ENCODE data around the gene EXOC3L1. TPM values are rescaled to one million over a fixed set of nuclear protein-coding genes. Genes with fewer than 3 reads are reported as not detected.

EXOC3L1 gene
- total RNA-seq, 1 donor from 2014 or later = 2.5 TPM

DNA sequence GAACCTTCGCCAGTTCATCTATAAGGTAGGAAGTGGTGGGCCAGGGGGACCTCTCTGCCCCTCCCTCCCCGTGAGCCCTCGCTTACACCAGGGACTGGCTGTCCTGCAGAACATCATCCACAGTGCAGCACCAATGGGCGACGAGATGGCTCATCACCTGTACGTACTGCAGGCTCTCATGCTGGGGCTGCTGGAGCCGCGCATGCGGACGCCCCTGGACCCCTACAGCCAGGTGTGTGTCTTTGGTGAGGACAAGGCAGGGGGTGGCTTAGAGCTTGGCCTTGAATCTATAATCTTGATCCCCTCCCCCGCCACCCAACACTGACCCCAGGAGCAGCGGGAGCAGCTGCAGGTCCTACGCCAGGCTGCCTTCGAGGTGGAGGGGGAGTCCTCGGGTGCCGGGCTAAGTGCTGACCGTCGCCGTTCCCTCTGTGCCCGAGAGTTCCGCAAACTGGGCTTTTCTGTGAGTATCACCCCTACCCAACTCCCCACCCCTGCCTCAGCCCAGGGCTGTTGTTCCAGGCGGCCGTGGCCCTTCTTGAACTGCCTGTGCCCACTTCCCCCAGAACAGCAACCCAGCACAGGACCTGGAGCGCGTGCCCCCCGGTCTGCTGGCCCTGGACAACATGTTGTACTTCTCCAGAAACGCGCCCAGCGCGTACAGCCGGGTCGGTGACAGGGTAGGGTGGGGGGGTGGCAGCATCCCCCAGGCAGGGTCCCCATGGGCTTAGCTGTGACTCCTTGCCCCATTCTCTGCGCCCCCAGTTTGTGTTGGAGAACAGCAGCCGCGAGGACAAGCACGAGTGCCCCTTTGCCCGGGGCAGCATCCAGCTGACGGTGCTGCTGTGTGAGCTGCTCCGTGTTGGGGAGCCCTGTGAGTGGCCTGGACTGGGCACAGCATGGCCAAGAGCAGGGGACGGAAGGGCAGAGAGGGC, 11.7 kb upstream of the EXOC3L1 start:
- H3K27ac ChIP-seq = no peak overlapping the region
- intact Hi-C loops (cut with DNase I) = no loop called here
- no peak for DNase-seq (ENCODE audit: extremely low spot score in 2 of 2)
- H3K9me3 ChIP-seq = no peaks in the 10 kb centered on the region
- peaks cover 1 to 35% of the 10 kb centered on the region in 2 donors for H3K36me3 ChIP-seq
- H3K4me3 ChIP-seq = no peak overlapping the region
- TF ChIP-seq POLR2AphosphoS5 (IDR thresholded peaks at IDR 0.05; ENCODE audit: insufficient read depth in 1 of 2, low read depth in 1 of 2) (no peak), POLR2A (IDR thresholded peaks at IDR 0.05) (no peak)
- TF ChIP-seq, protein P1, sequence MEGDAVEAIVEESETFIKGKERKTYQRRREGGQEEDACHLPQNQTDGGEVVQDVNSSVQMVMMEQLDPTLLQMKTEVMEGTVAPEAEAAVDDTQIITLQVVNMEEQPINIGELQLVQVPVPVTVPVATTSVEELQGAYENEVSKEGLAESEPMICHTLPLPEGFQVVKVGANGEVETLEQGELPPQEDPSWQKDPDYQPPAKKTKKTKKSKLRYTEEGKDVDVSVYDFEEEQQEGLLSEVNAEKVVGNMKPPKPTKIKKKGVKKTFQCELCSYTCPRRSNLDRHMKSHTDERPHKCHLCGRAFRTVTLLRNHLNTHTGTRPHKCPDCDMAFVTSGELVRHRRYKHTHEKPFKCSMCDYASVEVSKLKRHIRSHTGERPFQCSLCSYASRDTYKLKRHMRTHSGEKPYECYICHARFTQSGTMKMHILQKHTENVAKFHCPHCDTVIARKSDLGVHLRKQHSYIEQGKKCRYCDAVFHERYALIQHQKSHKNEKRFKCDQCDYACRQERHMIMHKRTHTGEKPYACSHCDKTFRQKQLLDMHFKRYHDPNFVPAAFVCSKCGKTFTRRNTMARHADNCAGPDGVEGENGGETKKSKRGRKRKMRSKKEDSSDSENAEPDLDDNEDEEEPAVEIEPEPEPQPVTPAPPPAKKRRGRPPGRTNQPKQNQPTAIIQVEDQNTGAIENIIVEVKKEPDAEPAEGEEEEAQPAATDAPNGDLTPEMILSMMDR (IDR thresholded peaks at IDR 0.05) = no peak
- H3K27me3 ChIP-seq = no peaks in the 10 kb centered on the region
- peaks cover 13% of the 10 kb centered on the region for H3K4me1 ChIP-seq

DNA sequence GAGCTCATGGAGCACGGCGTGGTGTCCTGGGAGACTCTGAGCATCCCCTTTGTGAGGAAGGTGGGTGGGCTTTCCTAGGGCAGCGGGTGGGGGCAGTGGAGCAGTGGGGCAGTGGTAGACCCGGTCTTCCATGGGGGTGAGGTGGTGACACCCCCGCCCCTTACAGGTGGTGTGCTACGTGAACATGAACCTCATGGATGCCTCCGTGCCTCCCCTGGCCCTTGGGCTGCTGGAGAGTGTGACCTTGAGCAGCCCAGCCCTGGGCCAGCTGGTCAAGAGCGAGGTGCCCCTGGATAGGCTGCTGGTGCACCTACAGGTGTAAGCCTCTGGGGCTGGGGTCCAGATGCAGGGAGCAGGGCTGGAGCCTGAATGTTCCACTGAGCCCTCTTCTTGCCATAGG, 10.6 kb upstream of the EXOC3L1 start:
- no peak for DNase-seq (ENCODE audit: extremely low spot score in 2 of 2)
- no peaks in the 10 kb centered on the region for H3K27me3 ChIP-seq
- intact Hi-C loops (cut with DNase I) = no loop called here
- peaks cover 13% of the 10 kb centered on the region for H3K4me1 ChIP-seq
- H3K4me3 ChIP-seq = no peak overlapping the region
- TF ChIP-seq, protein P1 (IDR thresholded peaks at IDR 0.05) = no peak
- TF ChIP-seq POLR2A (IDR thresholded peaks at IDR 0.05) (no peak), POLR2AphosphoS5 (IDR thresholded peaks at IDR 0.05; ENCODE audit: insufficient read depth in 1 of 2, low read depth in 1 of 2) (no peak)
- no peaks in the 10 kb centered on the region for H3K9me3 ChIP-seq
- H3K27ac ChIP-seq = no peak overlapping the region
- H3K36me3 ChIP-seq = peaks cover 3 to 46% of the 10 kb centered on the region in 2 donors

DNA sequence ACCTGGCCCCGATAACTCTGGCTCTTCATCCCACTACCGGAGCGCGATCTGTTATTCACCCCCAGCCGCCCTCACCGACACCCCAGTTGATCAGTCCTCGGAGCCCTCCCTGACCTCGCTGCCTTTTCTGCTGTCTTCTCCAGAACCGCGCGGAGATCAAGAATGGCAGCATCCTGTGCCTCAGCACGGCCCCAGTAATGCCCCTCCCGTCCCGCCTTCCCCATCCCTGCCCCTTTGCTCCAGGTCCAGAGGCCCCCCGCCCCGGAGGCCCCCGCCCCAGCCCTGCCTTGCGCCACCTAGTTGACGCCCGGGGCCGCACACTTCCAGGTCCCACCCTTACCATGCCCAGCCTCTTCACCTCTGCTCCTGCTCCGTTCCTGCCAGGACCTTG, 9.9 kb upstream of the EXOC3L1 start:
- H3K36me3 ChIP-seq = peaks cover 7 to 53% of the 10 kb centered on the region in 2 donors
- H3K4me3 ChIP-seq = peak overlapping the region; percentile 32 to 46
- DNase-seq (ENCODE audit: extremely low spot score in 2 of 2) = no peak
- H3K4me1 ChIP-seq = peaks cover 13% of the 10 kb centered on the region
- intact Hi-C loops (cut with DNase I) = loop anchor here (5.0 kb wide), 1 partner anchor 883 kb away; no protein-coding TSS in a partner anchor
- H3K27ac ChIP-seq = no peak overlapping the region
- H3K9me3 ChIP-seq = no peaks in the 10 kb centered on the region
- TF ChIP-seq, protein P1 (IDR thresholded peaks at IDR 0.05) = no peak
- TF ChIP-seq POLR2A (IDR thresholded peaks at IDR 0.05) = no peak
- TF ChIP-seq POLR2AphosphoS5 (IDR thresholded peaks at IDR 0.05; ENCODE audit: insufficient read depth in 1 of 2, low read depth in 1 of 2) = no peak
- no peaks in the 10 kb centered on the region for H3K27me3 ChIP-seq

DNA sequence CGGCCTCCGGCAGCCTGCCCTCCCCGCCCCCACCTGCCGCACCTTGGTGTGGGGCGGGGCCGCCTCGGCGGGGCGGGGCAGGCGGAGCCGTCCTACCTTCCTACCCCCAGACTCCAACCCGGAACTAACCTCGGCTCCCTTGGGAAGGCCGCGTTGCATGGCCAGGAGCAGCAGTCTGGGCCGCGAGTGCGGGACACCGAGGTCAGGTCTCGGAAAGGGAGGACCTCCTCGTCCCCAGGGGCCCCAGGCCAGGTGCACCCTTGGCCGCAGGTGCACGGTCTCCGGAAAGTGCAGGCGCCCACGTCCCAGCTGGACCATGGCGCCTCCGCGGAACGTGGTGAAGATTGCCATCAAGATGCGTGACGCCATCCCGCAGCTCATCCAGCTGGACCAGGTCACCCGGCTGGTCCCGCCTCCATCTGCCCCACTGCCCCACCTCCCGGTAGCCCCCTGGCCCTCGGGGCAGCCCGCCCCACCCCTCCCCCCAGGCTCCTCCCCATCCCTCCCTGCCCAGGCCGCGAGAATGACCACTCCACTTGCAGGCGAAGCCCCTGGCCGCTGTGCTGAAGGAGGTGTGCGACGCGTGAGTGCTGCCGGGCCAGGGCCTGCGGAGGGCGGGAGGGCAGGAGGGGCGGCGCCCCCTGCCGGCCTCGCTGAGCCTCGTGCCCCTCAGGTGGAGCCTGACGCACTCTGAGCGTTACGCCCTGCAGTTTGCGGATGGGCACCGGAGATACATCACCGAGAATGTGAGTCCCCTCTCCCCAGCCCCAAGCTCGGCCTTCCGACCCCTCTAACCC, 9.3 kb upstream of the EXOC3L1 start, which contains the start of gene ELMO3:
Gene ELMO3, plus strand, starts transcription at position 121 of the 797 bp plus-strand sequence. Its CDS starts 196 bp downstream, at position 317.
- H3K27me3 ChIP-seq = no peaks in the 10 kb centered on the region
- intact Hi-C loops (cut with DNase I) = loop anchor here (5.0 kb wide), 1 partner anchor 882 kb away; no protein-coding TSS in a partner anchor
- no peak for TF ChIP-seq POLR2A (IDR thresholded peaks at IDR 0.05)
- TF ChIP-seq, protein P1 (IDR thresholded peaks at IDR 0.05) = peak in 1 of 3 experiments; percentile 12
- TF ChIP-seq POLR2AphosphoS5 (IDR thresholded peaks at IDR 0.05; ENCODE audit: insufficient read depth in 1 of 2, low read depth in 1 of 2) = peak in 1 of 2 donors; percentile 36
- peak within 1 kb of the TSS; percentile 32 to 46 for H3K4me3 ChIP-seq
- no peaks in the 10 kb centered on the region for H3K9me3 ChIP-seq
- no peak for DNase-seq (ENCODE audit: extremely low spot score in 2 of 2)
- H3K27ac ChIP-seq = peak within 1 kb of the TSS; percentile 38
- peaks cover 15% of the 10 kb centered on the region for H3K4me1 ChIP-seq
- peaks cover 7 to 59% of the 10 kb centered on the region in 2 donors for H3K36me3 ChIP-seq

Measured in vagina (tissue), 2 donors.